Common myeloid progenitor, CD34-positive (primary cell): ENCODE measurements around the gene PIEZO1.

Experiments used
- CTCF ChIA-PET: fragments of 350-600 bp; sonication (Branson Sonifier 250); formaldehyde crosslinking; loops from one replicate; lab custom pipeline; 2021; ENCODE audit warnings: antibody characterized with exemption; lab: Charles Lee
- POLR2A ChIA-PET: fragments of 350-600 bp; sonication (Branson Sonifier 250); formaldehyde crosslinking; loops from one replicate; lab custom pipeline; 2021; ENCODE audit warnings: antibody characterized with exemption; lab: Charles Lee
- DNase-seq, 3 donors: peaks; one replicate each; pipeline versions ENCODE4 v3.0.0 to v3.0.0-alpha.2; 2013
- H3K27ac ChIP-seq, 2 experiments: 1 replicate in 1 of 2; 2 replicates in 1 of 2; pipeline ENCODE4 v1.7.0; 2013; ENCODE audit warnings: inconsistent platforms in 2 of 2, low read length in 2 of 2, mild to moderate bottlenecking in 2 of 2, low read depth in 1 of 2, moderate library complexity in 1 of 2; ENCODE audit not compliant: severe bottlenecking in 2 of 2, insufficient read depth in 1 of 2, poor library complexity in 1 of 2
- H3K27me3 ChIP-seq, 5 experiments: replicated peaks in 2 of 5; 1 replicate in 3 of 5; 2 replicates in 2 of 5; pipeline versions ENCODE4 v1.6.1 to v1.7.0; 2013; ENCODE audit warnings: low read length in 4 of 5, mild to moderate bottlenecking in 2 of 5, moderate library complexity in 2 of 5, inconsistent platforms in 1 of 5; ENCODE audit not compliant: insufficient read depth in 5 of 5, control insufficient read depth in 4 of 5
- H3K36me3 ChIP-seq, 4 experiments: 1 replicate in 2 of 4; 2 replicates in 2 of 4; pipeline versions ENCODE4 v1.6.1 to v1.7.0; 2013; ENCODE audit warnings: low read length in 3 of 4, control low read depth in 1 of 4, mild to moderate bottlenecking in 1 of 4; ENCODE audit not compliant: control insufficient read depth in 4 of 4, insufficient read depth in 4 of 4
- H3K4me1 ChIP-seq, 4 experiments: 1 replicate in 3 of 4; 2 replicates in 1 of 4; pipeline versions ENCODE4 v1.6.1 to v1.7.1; 2013; ENCODE audit warnings: low read length in 3 of 4, mild to moderate bottlenecking in 3 of 4, control low read depth in 1 of 4, inconsistent platforms in 1 of 4, moderate library complexity in 1 of 4; ENCODE audit not compliant: control insufficient read depth in 4 of 4, insufficient read depth in 4 of 4; ENCODE audit errors: control extremely low read depth in 1 of 4
- H3K4me3 ChIP-seq, 7 experiments: 1 replicate in 4 of 7; 2 replicates in 3 of 7; pipeline versions ENCODE4 v1.5.1 to v1.7.0; 2013; ENCODE audit warnings: mild to moderate bottlenecking in 7 of 7, low read length in 6 of 7, moderate library complexity in 6 of 7, inconsistent platforms in 2 of 7, low read depth in 2 of 7, control low read depth in 1 of 7; ENCODE audit not compliant: insufficient read depth in 4 of 7, control insufficient read depth in 1 of 7; ENCODE audit errors: extremely low read depth in 1 of 7
- H3K9me3 ChIP-seq, 5 experiments: 1 replicate in 4 of 5; 2 replicates in 1 of 5; pipeline versions ENCODE4 v1.6.1 to v1.7.1; 2013; ENCODE audit warnings: low read length in 4 of 5, mild to moderate bottlenecking in 2 of 5, inconsistent platforms in 1 of 5, low read depth in 1 of 5, moderate library complexity in 1 of 5; ENCODE audit not compliant: control insufficient read depth in 4 of 5, insufficient read depth in 2 of 5; ENCODE audit errors: control extremely low read depth in 1 of 5
- WGBS: methylation state at CpG from one replicate; pipeline ENCODE4 v1.1.5; 2013; ENCODE audit not compliant: insufficient coverage; 5-methylcytosine and 5-hydroxymethylcytosine counted together

PIEZO1 gene

GRCh38 chr16:88768071-88768783 lies 16.8 kb downstream of the PIEZO1 start:
- H3K4me1 ChIP-seq, result peaks cover 0 to 63% (median 60%) of the 10 kb centered on the region in 4 experiments
- peaks cover 0 to 41% (median 17%) of the 10 kb centered on the region in 4 experiments for H3K36me3 ChIP-seq
- H3K27ac ChIP-seq, result peak overlapping the region in 1 of 2 experiments; percentile 61
- POLR2A ChIA-PET, result interaction anchor here (1.1 kb wide), 1 partner anchor 10 kb away, joined by 4 read pairs; no protein-coding TSS in a partner anchor
- H3K9me3 ChIP-seq, result no peaks in the 10 kb centered on the region
- H3K4me3 ChIP-seq, result no peak overlapping the region
- H3K27me3 ChIP-seq, result no peaks in the 10 kb centered on the region
- CTCF ChIA-PET, result interaction anchor here (1.1 to 3.2 kb wide), 5 partner anchors 11 to 42 kb away, joined by 3 to 9 read pairs (median 3); no protein-coding TSS in a partner anchor
- WGBS, result 87% methylated on average over 11 of the region's 24 CpGs
- DNase-seq, result no peak

GRCh38 chr16:88767546-88768070 lies 17.4 kb downstream of the PIEZO1 start:
- peaks cover 3 to 47% (median 20%) of the 10 kb centered on the region in 4 experiments for H3K36me3 ChIP-seq
- H3K4me3 ChIP-seq, result no peak overlapping the region
- POLR2A ChIA-PET, result interaction anchor here (1.1 kb wide), 1 partner anchor 10 kb away, joined by 4 read pairs; no protein-coding TSS in a partner anchor
- peak overlapping the region in 1 of 2 experiments; percentile 61 for H3K27ac ChIP-seq
- H3K9me3 ChIP-seq, result no peaks in the 10 kb centered on the region
- no peak for DNase-seq
- CTCF ChIA-PET, result interaction anchor here (1.0 to 3.2 kb wide), 7 partner anchors 10 to 43 kb away, joined by 3 to 11 read pairs (median 3); no protein-coding TSS in a partner anchor
- H3K4me1 ChIP-seq, result peaks cover 0 to 61% (median 54%) of the 10 kb centered on the region in 4 experiments
- no peaks in the 10 kb centered on the region for H3K27me3 ChIP-seq
- WGBS, result 77% methylated on average over 9 of the region's 12 CpGs

GRCh38 chr16:88766975-88767374 lies 18.0 kb downstream of the PIEZO1 start:
- CTCF ChIA-PET, result interaction anchor here (1.0 to 3.2 kb wide), 7 partner anchors 9 to 44 kb away, joined by 3 to 11 read pairs (median 4); no protein-coding TSS in a partner anchor
- Histone ChIP-seq H3K4me3 (no peak overlapping the region), H3K36me3 (peaks cover 4 to 51% (median 23%) of the 10 kb centered on the region in 4 experiments), H3K27me3 (no peaks in the 10 kb centered on the region), H3K9me3 (no peaks in the 10 kb centered on the region), H3K4me1 (peaks cover 0 to 61% (median 54%) of the 10 kb centered on the region in 4 experiments), H3K27ac (peak overlapping the region in 1 of 2 experiments; percentile 61)
- 97% methylated on average over 8 of the region's 11 CpGs for WGBS
- POLR2A ChIA-PET, result no interaction called here
- DNase-seq, result no peak

- POLR2A ChIA-PET, result interaction anchor here (0.6 kb wide), 1 partner anchor 10 kb away, joined by 4 read pairs; no protein-coding TSS in a partner anchor
- CTCF ChIA-PET, result interaction anchor here (1.0 to 1.3 kb wide), 3 partner anchors 17 to 19 kb away, joined by 3 to 4 read pairs (median 4); no protein-coding TSS in a partner anchor
- 91% methylated on average over 8 of the region's 9 CpGs for WGBS
These were observed 20.1 kb downstream of the PIEZO1 start for GRCh38 chr16:88764913-88765349.

DNA sequence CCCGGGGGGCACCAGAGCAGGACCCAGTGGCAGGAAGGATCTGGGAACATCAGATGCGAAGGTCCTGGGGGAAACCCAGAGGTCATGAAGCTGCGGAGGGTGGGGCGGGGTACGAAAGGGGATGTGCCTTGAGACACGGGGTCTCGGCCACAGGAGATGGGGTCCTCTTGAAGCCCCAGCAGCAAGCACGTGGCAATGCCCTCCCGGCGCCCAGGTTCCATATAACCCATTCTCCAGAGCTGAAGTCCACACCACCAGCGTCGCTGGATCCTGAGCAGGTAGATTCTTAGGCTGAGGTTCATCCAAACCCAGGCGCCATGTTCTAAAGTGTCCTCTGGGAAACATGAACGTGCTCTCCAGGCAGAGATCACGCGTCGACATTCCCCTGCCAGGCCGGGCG lies 20.9 kb downstream of the PIEZO1 start:
- ChIA-PET CTCF (interaction anchor here (1.0 to 2.3 kb wide), 5 partner anchors 10 to 21 kb away, joined by 3 to 8 read pairs (median 4); no protein-coding TSS in a partner anchor), POLR2A (no interaction called here)
- Histone ChIP-seq H3K9me3 (no peaks in the 10 kb centered on the region), H3K4me3 (no peak overlapping the region), H3K36me3 (peaks cover 4 to 61% (median 28%) of the 10 kb centered on the region in 4 experiments), H3K27ac (no peak overlapping the region), H3K4me1 (peaks cover 0 to 46% (median 31%) of the 10 kb centered on the region in 4 experiments), H3K27me3 (no peaks in the 10 kb centered on the region)
- 93% methylated on average over 19 of the region's 19 CpGs for WGBS
- no peak for DNase-seq

More at GRCh38 chr16:88764913-88765349, 20.1 kb downstream of the PIEZO1 start:
- H3K4me1 ChIP-seq, result peaks cover 0 to 47% (median 37%) of the 10 kb centered on the region in 4 experiments
- H3K27ac ChIP-seq, result no peak overlapping the region
- H3K36me3 ChIP-seq, result peaks cover 4 to 59% (median 25%) of the 10 kb centered on the region in 4 experiments
- H3K9me3 ChIP-seq, result no peaks in the 10 kb centered on the region
- H3K4me3 ChIP-seq, result no peak overlapping the region
- no peak for DNase-seq
- no peaks in the 10 kb centered on the region for H3K27me3 ChIP-seq

GRCh38 chr16:88763502-88764053 lies 21.4 kb downstream of the PIEZO1 start:
- no peak for DNase-seq
- H3K27ac ChIP-seq, result peak overlapping the region in 1 of 2 experiments; percentile 54
- no peaks in the 10 kb centered on the region for H3K9me3 ChIP-seq
- 94% methylated on average over 12 of the region's 14 CpGs for WGBS
- POLR2A ChIA-PET, result no interaction called here
- peaks cover 4 to 66% (median 32%) of the 10 kb centered on the region in 4 experiments for H3K36me3 ChIP-seq
- peaks cover 0 to 47% (median 26%) of the 10 kb centered on the region in 4 experiments for H3K4me1 ChIP-seq
- CTCF ChIA-PET, result interaction anchor here (0.6 to 2.3 kb wide), 8 partner anchors 9 to 973 kb away, joined by 3 to 8 read pairs (median 4); no protein-coding TSS in a partner anchor
- H3K4me3 ChIP-seq, result no peak overlapping the region
- no peaks in the 10 kb centered on the region for H3K27me3 ChIP-seq
